HG02642 (cell line): ENCODE measurements around the gene XIRP1.

ENCODE experiments used
- ATAC-seq: cut with Tn5 transposase; IDR thresholded peaks from one replicate; pipeline ENCODE4 v1.9.1; 2021; ENCODE audit warnings: mild to moderate bottlenecking; ENCODE audit not compliant: unreplicated experiment, poor library complexity

Gene XIRP1

DNA sequence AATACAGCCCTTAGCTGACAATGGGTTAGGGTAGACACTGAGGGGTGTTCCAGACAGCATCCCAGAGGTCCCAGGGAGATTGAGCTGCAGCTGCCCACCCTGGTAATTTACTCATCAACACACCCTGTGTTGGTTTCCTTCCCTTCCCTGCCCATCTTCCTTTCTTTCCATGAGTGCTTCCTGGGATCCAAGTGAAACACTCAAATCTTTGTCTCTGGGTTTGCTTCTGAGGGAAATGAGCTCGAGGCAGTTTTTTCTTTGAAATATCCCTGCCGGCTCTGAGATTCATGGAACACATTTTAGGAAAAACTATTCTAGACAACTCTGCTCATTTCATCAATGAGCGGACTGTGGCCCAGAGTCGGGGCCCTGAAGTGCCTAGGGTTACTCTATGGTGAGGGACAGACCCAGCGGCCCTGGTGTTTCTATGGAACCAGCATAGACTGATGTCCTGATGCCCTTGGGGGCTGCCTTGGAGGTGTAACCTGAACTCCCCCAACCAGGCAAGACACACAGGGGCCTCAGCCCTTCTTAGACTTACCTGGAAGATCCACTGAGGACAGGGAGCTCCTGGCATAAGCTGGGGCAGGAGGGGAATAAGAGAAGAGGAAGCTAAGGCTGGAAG is 24.1 kb downstream of the XIRP1 start:
- no peak for ATAC-seq

GRCh38 chr3:39166932-39167532 is 25.4 kb downstream of the XIRP1 start:
- no peak for ATAC-seq

- no peak for ATAC-seq
These were observed 26.2 kb downstream of the XIRP1 start for GRCh38 chr3:39166134-39166710.

- ATAC-seq, result no peak
These were observed 26.9 kb downstream of the XIRP1 start for GRCh38 chr3:39165518-39165917.

DNA sequence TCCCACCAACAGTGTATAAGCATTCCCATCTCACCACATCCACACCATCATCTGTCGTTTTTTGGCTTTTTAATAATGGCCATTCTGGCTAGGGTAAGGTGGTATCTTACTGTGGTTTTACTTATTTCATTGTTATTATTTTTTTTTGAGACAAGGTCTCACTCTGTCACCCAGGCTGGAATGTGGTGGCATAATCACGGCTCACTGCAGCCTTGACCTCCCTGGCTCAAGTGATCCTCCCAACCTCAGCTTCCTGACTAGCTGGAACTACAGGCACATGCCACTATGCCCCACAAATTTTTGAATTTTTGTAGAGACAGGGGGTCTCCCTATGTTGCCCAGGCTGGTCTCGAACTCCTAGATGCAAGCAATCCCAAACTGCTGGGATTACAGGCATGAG is 28.0 kb downstream of the XIRP1 start:
- no peak for ATAC-seq

DNA sequence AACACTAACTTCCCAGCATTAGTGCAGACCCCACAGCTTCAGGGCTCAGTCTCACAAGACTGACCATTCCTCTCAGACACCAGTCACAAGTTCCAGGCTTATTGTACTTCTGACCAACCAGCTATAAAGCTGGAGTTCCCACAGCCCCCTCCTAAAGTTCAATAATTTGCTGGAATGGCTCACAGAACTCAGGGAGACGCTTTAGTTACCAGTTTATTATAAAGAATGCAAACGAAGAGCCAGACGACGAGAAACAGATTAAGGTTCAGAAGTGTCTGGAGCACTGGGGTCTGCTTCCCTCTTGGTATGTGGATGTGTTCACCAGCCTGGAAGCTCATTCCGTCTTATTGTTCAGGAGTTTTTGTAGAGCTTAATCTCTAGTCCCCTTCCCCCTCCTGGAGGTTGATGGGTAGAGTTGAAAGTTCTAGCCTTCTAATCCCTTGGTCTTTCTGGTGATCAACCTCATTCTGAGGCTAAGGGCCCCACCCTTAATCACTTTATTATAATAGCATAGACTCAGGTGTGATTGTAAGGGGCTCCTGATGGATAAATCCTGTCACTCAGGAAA is 34.2 kb downstream of the XIRP1 start:
- ATAC-seq, result no peak

- no peak for ATAC-seq
These were observed 35.0 kb downstream of the XIRP1 start for GRCh38 chr3:39157359-39157758.

- ATAC-seq, result no peak
These were observed 36.0 kb downstream of the XIRP1 start for GRCh38 chr3:39156421-39156820.

GRCh38 chr3:39154280-39155021 is 37.9 kb downstream of the XIRP1 start:
- no peak for ATAC-seq

DNA sequence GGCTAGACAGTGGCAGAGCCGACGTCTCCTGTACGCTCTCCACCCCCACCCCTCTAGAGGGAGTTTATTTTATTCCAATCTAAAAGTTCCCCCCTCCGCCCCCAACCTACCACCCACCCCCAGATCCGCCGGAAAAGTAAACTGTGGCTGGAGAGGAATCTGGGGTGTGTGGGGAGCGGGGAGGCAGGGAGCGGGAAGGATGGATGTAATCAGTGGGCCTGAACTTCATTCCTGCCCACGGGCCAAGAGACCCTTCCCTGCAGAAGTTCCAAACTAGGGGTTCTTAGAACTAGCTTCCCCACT is 38.5 kb downstream of the XIRP1 start:
- ATAC-seq, result no peak

- ATAC-seq, result no peak
These were observed 41.4 kb downstream of the XIRP1 start for GRCh38 chr3:39150803-39151631.

- ATAC-seq, result no peak
These were observed 42.1 kb downstream of the XIRP1 start for GRCh38 chr3:39150148-39150802.

DNA sequence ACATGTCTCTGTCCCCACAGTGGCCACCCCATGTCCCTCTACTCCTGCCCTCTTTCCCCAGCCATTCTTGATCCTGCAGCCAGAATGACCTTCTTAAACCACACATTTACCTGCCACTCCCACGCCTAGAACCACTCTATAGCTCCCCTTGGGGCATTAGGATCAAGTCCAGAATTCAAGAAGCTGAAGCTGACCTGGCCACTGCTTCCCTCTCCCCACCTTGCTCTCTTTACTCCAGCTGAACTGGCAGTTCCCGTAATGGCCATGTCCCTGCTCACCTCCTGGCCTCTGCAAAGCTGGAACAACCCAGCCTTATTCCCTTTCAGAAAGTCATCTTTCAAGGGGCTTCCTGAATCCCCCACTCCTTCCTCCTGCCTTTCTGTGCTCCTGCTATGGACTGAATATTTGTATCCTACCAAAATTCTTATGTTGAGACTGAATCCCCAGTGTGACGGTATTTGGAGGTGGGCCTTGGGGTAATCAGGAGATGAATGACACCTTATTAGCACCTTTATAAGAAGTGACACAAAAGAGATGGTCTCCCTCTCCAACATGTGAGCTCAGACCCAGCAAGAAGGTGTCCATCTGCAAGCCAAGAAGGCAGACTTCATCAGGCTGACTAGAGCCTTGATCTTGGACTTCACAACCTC is 42.8 kb downstream of the XIRP1 start:
- ATAC-seq, result no peak

DNA sequence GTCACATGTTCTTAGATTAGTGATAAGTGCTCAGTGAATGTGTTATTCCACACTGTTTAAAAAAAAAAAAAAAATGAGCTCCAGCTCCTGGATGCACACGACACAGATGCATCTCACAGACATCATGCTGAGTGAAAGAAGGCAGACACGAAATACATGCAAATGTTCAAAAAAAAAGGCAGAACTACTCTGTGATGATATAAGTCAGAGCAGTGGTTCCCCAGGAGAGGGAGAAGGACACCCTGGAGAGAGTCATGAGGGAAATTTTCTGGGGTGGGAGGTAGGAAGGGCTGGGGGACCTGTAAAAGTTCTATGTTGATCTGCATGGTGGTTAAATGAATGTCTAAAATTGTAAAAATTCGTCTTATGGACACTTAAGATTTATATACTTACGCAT is 43.3 kb downstream of the XIRP1 start:
- no peak for ATAC-seq

GRCh38 chr3:39148435-39149058 is 43.8 kb downstream of the XIRP1 start:
- no peak for ATAC-seq

DNA sequence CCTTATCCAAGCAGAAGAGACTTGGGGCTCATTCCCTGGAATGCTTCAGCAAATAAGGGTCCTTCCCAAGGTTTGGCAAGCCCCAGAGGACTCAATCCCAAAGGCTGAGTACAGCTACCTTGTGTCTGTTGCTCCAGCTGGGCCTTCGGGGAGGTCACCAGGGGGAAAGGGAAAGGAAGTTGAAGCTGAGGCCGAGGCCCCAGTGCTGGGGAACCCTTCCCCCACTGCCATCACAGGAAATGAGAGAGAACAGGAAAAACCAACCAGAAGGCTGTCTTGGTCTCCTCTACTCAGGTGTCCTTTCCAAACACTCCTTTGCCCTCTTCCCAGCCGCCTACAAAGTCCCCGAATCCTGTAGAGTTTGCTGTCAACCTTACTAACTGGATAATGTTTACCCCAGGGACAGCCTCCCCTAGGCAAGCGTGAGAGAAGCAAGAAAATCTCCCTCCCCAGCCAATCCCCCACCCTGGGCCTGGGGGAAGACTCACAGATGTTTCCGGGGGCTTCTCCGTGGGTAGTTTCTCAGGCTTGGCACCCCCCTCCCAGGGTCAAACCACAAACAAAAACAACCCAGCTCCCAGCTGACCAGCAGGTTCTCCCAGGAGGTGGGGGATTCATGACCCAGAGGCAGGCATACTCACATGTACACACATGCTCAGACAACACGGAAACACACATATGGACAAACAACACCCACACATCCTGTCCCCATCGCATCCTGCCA is 44.5 kb downstream of the XIRP1 start:
- peak; percentile 24 for ATAC-seq

DNA sequence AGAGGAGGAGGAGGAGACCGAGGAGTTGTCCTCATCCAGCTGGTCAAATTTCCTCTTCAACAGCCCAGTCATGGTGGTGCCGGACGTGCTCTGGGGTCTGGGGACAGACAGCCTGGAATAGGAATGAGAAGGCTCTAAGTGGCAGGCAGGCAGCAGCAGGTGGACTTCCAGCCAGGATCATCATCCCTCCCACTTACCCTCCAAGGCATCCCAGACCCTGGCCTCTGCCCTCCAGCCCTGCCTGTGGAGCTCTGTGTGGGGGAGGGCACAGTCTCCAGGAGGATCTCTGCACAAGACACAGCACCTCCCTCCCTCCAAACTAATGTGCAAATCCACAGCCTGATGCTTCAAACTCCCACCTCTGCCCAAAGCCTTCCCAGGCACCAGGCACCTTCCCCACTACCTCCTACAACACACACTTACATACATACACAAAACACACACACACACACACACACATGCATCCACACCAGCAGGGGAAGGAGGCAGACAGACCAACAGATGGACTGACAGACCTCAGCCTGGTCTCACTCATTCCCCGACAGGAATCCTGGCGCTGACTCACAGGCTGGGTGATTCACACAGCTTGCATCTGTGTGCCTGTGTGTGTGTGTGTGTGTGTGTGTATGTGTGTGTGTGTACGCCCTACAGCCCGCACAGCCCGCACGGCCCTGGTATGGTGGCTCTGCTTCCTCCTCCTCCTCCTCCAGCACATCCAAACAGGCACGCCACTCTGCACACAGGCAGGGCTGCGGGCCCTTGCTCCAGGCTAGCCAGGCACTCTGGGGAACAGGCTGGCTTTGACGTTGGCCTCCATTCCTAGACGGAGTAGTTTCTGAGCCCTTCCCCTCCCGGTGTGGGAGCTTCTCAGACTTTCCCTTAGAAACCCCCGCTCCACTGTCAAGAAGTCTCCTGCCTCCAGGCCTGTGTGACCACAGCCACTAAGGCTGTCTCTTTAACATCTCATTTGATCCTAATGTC is 45.5 kb downstream of the XIRP1 start:
- peak; percentile 8 for ATAC-seq
